Activated CD8-positive, alpha-beta memory T cell treated with anti-CD3 and anti-CD28 coated beads, Interleukin-2, amount 50 U/mL, for 4 hours (primary cell): Measurements from ENCODE around the gene OR52E5.

Source experiments
- DNase-seq: peaks from one replicate; pipeline ENCODE4 v3.0.0-alpha.2; 2020

OR52E5 gene

GRCh38 chr11:5892908-5893307 is at the start of gene OR52E5:
TSS of gene OR52E5 (plus strand) at chr11:5893208. CDS start at chr11:5900777, 7,569 bp downstream.
- no peak for DNase-seq

DNA sequence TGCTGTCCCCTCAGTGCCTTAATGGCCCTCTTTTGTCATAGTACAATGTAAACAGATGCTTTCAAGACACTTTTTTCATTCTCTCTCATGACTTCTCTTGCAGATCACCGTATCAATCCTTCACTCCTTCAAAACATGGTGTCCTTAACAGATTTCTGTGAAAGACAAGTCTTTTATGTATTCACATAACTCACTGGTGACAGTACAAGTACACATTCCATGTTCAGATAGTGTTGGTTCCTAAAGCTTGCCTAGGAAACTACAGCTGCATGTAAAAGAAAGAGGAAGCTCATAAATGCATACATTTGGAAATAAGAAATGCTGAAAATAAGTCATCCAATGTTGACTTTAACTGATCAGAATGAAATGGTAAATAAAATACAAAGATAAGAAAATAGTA is 46.3 kb upstream of the OR52E5 start:
- no peak for DNase-seq

- no peak for DNase-seq
Observed at GRCh38 chr11:5847711-5848110, 45.3 kb upstream of the OR52E5 start.

- DNase-seq = no peak
Observed at GRCh38 chr11:5851002-5851401, 42.0 kb upstream of the OR52E5 start.

DNA sequence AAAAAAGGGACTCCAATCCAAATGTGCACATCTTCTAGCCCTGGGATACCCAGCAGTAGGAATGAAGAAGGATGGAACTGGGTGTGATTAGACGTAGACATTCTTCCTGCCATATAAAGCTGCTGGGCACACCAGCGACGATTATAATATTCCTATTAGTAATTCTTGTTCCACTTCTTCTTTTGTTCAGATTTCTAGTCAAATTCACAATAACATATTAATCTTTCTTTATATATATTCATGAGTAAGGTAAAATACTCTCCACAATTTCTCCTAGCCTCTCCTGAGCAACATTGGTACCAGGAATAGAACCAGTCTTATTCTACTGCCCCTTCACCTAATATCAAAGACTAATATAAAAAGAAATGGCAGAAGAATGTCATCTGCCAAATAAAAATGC is 35.4 kb upstream of the OR52E5 start, which contains the start of gene OR52E8:
Gene OR52E8 (minus strand): TSS at position 101 of the 400 bp plus-strand sequence. CDS start 0 bp downstream, at position 101.
- DNase-seq = no peak

DNA sequence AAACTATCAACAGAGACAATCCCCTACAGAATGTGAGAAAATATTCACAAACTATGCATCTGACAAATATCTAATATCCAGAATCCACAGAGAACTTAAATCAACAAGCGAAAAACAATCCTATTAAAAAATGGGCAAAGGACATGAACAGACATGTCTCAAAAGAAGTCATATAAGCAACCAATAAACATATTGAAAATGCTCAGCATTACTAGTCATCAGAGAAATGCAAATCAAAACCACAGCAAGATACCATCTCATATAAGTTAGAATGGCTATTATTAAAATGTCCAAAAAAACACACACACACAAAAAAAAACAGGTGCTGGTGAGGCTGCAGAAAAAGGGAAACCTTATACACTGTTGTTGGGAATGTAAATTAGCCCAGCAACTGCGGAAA is 27.2 kb upstream of the OR52E5 start:
- no peak for DNase-seq

GRCh38 chr11:5878564-5878963 is 14.4 kb upstream of the OR52E5 start:
- no peak for DNase-seq

GRCh38 chr11:5880329-5880728 is 12.7 kb upstream of the OR52E5 start, which contains the start of gene OR52E4:
TSS of gene OR52E4 (plus strand) at chr11:5880629. CDS start at chr11:5884293, 3,664 bp downstream.
- no peak for DNase-seq

DNA sequence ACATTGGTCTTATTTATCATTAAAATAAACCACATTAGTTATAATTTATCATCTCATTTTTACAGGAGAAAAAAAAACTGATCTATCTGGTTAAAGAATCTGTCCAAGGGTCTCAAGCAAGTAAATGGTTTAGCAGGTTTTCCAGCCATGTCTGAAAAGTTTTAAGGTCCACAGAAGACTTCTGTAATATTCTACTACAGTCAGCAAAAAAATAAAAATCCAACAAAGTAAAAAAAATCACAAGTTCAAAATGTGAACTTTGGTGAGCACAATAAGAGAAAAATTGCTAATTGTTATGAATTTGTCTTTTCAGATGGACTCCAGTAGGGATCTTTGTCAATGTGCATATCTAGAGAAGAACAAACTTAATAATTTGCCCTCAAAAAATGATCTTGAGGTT is 11.3 kb upstream of the OR52E5 start:
- no peak for DNase-seq

DNA sequence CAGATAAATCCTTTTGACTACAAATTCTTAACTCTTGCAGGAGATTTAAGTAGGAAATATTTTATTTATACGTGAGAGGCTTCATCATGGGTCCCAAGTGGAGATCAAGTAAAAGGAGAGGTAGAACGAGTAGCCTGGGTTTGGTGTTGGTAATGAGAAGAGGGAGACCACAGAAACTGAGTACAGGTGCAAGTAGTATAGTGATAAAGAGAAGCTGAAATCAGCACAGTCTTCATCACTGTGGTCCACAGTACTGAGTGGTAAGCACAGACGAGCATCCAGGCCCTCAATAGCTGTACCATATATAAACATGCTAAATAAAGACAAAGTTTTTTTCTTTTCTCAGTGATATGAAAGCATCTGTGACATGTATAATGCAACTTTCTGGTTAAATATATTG is 5.8 kb upstream of the OR52E5 start:
- DNase-seq = no peak

DNA sequence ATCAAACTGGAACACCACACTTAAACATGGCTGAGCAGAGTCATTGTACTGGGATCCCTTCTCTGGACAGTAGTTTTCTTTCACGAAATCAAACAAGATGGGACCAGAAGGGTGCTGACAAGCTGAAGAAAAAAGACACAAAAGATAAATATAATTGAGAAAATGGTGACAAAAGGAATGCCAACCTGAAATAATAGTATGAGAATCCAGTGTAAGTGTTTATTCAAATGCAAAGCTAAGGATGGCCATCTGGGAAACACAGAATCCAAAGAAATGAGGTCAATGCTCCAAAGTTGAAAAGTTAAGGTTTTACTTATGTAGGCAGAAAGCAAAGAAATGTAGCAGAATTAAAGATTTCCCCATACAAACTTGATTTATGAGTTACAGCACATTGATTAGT is 5.3 kb upstream of the OR52E5 start:
- DNase-seq = no peak

- DNase-seq = no peak
Observed at GRCh38 chr11:5891216-5891800, 1.7 kb upstream of the OR52E5 start.

- DNase-seq = no peak
Observed at GRCh38 chr11:5899534-5899933, 6.5 kb downstream of the OR52E5 start.

DNA sequence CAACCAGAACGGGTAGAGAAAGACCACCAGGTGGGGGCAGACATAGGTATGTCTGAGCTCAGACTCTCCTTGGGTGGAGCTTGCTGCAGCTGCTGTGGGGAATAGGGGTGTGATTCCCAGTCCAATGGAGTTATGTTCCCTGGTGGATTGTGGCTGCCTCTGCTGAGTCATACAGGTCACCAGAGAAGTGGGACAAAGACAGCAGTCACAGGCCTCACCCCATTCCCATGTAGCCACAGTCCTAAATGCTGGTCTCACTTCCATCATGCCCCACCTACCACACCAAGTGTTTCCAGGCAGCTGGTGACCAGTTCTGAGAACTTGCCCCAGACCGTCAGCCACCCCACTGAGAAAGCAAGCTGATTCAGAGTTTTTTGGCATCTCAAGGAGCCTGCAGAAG is 17.5 kb downstream of the OR52E5 start:
- no peak for DNase-seq

DNA sequence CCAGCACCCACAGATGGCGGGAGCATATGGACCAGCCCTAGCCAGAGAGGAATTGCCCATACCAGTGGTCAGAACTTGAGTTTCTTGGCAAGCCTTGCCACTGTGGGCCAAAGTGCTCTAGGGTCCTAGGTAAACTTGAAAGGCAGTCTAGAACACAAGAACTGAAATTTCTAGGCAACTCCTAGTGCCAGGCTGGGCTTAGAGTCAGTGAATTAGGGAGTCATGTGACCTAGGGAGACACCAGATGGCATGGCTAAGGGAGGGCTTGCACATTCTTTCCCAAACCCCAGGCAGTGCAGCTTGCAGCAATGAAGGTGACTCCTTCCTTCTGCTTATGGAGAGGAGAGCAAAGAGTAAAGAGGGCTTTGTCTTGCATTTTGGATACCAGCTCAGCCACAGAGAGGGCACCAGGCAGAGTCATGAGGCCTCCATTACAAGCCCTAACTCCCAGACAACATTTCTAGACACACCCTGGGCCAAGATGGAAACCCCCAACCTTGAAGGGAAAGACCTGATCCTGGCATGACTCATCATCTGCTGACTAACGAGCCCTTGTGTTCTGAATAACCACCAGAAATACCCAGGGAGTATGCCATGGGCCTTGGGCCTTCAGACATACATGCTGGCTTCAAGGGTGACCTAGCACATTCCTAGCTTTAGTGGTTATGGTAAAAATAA is 29.9 kb downstream of the OR52E5 start:
- no peak for DNase-seq

DNA sequence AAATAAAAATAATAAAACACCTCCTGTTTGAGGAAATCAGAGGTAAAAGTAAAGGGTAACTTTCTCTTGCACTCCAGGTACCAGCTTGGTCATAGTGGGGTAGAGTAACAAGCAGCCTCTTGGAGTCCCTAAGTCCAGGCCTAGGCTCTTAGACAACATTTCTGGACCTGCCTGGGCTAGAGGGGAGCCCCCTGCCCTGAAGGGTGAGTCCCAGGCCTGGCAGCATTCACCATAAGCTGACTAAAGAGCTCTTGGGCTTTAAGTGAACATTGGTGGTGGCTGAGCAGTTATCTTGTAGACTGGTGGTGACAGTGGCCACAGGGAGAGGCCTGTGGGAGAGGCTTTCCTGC is 30.4 kb downstream of the OR52E5 start:
- no peak for DNase-seq

- DNase-seq = no peak
Observed at GRCh38 chr11:5923794-5924193, 30.8 kb downstream of the OR52E5 start.

DNA sequence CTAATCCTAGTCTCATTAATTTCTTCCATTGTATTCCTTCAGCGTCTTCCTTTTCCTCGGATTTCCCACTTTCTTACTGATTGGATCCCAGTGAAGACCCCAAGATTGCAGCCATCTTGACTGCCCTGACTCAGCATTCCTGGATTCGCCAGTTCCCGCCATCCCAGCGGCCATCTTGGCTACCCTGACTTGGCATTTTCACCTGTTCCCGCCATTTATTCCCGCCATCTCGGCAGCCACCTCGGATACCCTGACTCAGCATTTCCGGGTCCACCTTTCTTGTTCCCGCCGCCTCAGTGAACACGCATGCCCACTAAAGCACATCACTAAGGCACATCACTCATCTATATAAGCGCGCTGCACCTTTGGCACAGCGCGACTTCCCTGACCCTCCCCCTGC is 35.3 kb downstream of the OR52E5 start:
- no peak for DNase-seq

DNA sequence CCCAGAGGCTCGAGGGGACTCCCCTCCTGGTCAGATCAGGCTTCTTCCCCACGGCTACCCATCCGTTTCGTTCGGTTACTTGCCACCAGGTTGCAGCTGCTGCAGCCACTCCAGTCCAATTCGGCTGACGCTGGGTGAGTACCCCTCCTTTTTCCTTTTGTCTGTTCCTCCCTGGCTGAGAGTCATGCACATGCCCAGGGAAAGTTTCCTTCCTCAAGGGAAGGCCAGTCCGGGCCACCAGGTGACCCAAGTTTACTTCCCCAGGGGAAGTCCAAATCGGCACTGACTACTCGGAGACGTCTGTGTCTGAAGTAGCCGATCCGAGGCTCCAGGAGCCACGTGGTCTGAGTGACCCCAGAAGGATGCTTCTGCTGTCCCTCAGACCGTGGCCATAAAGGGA is 35.8 kb downstream of the OR52E5 start:
- DNase-seq = no peak

GRCh38 chr11:5929571-5930368 is 36.8 kb downstream of the OR52E5 start:
- no peak for DNase-seq

GRCh38 chr11:5930614-5931013 is 37.6 kb downstream of the OR52E5 start:
- no peak for DNase-seq

DNA sequence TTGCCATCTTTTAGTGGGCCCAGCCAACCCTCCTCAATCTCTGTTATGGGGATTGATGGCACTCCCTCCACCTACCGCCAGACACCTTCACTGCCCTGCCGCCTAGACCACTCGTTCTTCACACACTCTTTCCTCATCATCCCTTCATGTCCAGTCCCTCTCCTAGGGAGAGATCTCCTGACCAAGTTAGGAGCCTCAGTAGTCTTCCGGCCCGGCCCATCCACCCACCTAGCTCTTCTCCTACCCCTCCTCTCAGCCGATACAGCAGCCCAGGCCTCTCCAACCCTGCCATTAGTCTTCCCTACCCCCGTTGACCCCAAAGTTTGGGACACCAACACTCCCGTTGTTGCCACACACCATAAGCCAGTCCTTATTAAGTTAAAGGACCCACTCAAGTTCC is 38.1 kb downstream of the OR52E5 start:
- no peak for DNase-seq

DNA sequence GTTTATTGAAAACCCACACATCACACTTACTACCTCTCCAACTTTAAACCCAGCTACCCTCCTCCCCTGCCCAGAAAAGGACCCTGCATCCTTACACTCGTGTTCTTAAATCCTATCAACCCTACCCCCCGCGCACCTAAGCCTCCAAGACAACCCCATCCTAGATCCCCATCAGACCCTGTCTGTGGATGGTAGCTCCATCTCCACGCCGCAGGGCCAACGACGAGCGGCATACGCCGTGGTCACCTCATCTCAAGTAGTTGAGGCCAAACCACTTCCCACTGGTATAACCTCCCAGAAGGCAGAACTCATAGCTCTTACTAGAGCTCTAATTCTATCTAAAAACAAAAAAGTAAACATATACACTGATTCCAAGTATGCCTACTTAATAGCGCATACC is 39.7 kb downstream of the OR52E5 start:
- DNase-seq = no peak

- DNase-seq = no peak
Observed at GRCh38 chr11:5933116-5933515, 40.1 kb downstream of the OR52E5 start.
